HCT116 (cell line): ENCODE results near the gene KLK13. TPM values are rescaled to one million over a fixed set of nuclear protein-coding genes. Genes with fewer than 3 reads are reported as not detected.

Experiments used
- ATAC-seq: fragments of 200-7000 bp; cut with Tn5 transposase; 2 replicates; pipeline ENCODE4 v1.9.1; 2020; ENCODE audit warnings: mild to moderate bottlenecking, moderate library complexity
- BruUV-seq: library from RNA; stranded (reverse); fragments of 400-500 nt; replicated peaks from 2 replicates; lab custom pipeline; 2021; lab: Mats Ljungman, UMichigan
- CTCF ChIA-PET: fragments of 300-600 bp; sonication (Branson Sonifier 250); formaldehyde crosslinking; loops from one replicate; lab custom pipeline; 2021; ENCODE audit warnings: antibody characterized with exemption; lab: Charles Lee
- POLR2A ChIA-PET: fragments of 300-600, 350-600 bp; sonication (Branson Sonifier 250); formaldehyde crosslinking; loops from one replicate; lab custom pipeline; 2021; ENCODE audit warnings: antibody characterized with exemption; lab: Charles Lee
- RAD21 ChIA-PET, 2 experiments: fragments of 300-600 bp; sonication (Branson Sonifier 250); formaldehyde crosslinking; loops; one replicate each; lab custom pipeline; 2023; ENCODE audit warnings: low total read pairs in 2 of 2; ENCODE audit not compliant: uncharacterized antibody in 2 of 2, unreplicated experiment in 2 of 2, low non-redundant PET in 1 of 2; lab: Charles Lee
- DNase-seq: peaks from one replicate; pipeline ENCODE4 v3.0.0-alpha.2; 2010; ENCODE audit warnings: low read depth, low spot score
- H2AFZ ChIP-seq: fragments of 200-600 bp; shearing (Covaris generic), sonication (generic); 2 replicates; pipeline ENCODE4 v1.6.1; 2017; ENCODE audit warnings: low read depth, mixed run types, mixed read lengths, antibody characterized with exemption, low read length; ENCODE audit not compliant: poor library complexity, severe bottlenecking
- H3K27ac ChIP-seq: 2 replicates; pipeline ENCODE4 v1.5.1; 2012; ENCODE audit warnings: low read depth, low read length
- H3K27me3 ChIP-seq: fragments of 200-600 bp; sonication (generic); 2 replicates; pipeline ENCODE4 v1.6.1; 2016; ENCODE audit warnings: mixed run types, low read length, mixed read lengths; ENCODE audit not compliant: insufficient read depth
- H3K36me3 ChIP-seq, 2 experiments: fragments of 200-500 bp in 1 of 2; fragments of 200-600 bp in 1 of 2; sonication (Bioruptor generic) in 1 of 2; sonication (generic) in 1 of 2; 2 replicates each; pipeline versions ENCODE4 v1.5.1 to v1.6.1; 2014 to 2016; ENCODE audit warnings: low read length in 2 of 2, inconsistent platforms in 1 of 2, mixed read lengths in 1 of 2, mixed run types in 1 of 2; ENCODE audit not compliant: insufficient read depth in 2 of 2, control insufficient read depth in 1 of 2
- H3K4me1 ChIP-seq, 2 experiments: fragments of 200-600 bp in 1 of 2; sonication (generic) in 1 of 2; 2 replicates each; pipeline versions ENCODE4 v1.5.1 to v1.6.1; 2012 to 2017; ENCODE audit warnings: low read length in 2 of 2, inconsistent platforms in 1 of 2, mild to moderate bottlenecking in 1 of 2, mixed read lengths in 1 of 2, mixed run types in 1 of 2, moderate library complexity in 1 of 2; ENCODE audit not compliant: insufficient read depth in 2 of 2, control insufficient read depth in 1 of 2
- H3K4me2 ChIP-seq: fragments of 200-600 bp; sonication (generic); 2 replicates; pipeline ENCODE4 v1.6.1; 2017; ENCODE audit warnings: mixed run types, low read length, mixed read lengths
- H3K4me3 ChIP-seq, 2 experiments: fragments of 200-600 bp in 1 of 2; sonication (generic) in 1 of 2; replicated peaks in 1 of 2; 2 replicates each; pipeline ENCODE4 v1.5.1; 2011 to 2016; ENCODE audit warnings: low read length in 2 of 2, control low read depth in 1 of 2, low read depth in 1 of 2, mild to moderate bottlenecking in 1 of 2, mixed read lengths in 1 of 2, mixed run types in 1 of 2
- H3K79me2 ChIP-seq: fragments of 200-600 bp; sonication (generic); 2 replicates; pipeline ENCODE4 v1.6.1; 2017; ENCODE audit warnings: mild to moderate bottlenecking, mixed run types, low read length, moderate library complexity, mixed read lengths; ENCODE audit not compliant: insufficient read depth
- H3K9ac ChIP-seq: fragments of 200-600 bp; sonication (generic); 2 replicates; pipeline ENCODE4 v1.6.1; 2016; ENCODE audit warnings: low read length, mixed read lengths
- H3K9me2 ChIP-seq: fragments of 200-600 bp; sonication (generic), shearing (Covaris generic); 2 replicates; pipeline ENCODE4 v1.6.1; 2017; ENCODE audit warnings: mixed run types, mild to moderate bottlenecking, moderate library complexity; ENCODE audit not compliant: insufficient read depth
- H3K9me3 ChIP-seq, 2 experiments: fragments of 200-500 bp in 1 of 2; fragments of 200-600 bp in 1 of 2; sonication (Bioruptor generic) in 1 of 2; sonication (generic) in 1 of 2; 2 replicates each; pipeline ENCODE4 v1.6.1; 2014 to 2017; ENCODE audit warnings: low read length in 2 of 2, mixed read lengths in 2 of 2, inconsistent platforms in 1 of 2, low read depth in 1 of 2, mild to moderate bottlenecking in 1 of 2, mixed run types in 1 of 2, moderate library complexity in 1 of 2; ENCODE audit not compliant: control insufficient read depth in 1 of 2, insufficient read depth in 1 of 2
- H4K20me1 ChIP-seq: fragments of 200-600 bp; sonication (generic), shearing (Covaris generic); 2 replicates; pipeline ENCODE4 v1.6.1; 2017; ENCODE audit warnings: mixed run types, mild to moderate bottlenecking, moderate library complexity; ENCODE audit not compliant: insufficient read depth
- ATF3 ChIP-seq: IDR thresholded peaks from 2 replicates; pipeline ENCODE4 v1.6.1; 2012
- CBX3 ChIP-seq: IDR thresholded peaks from 2 replicates; pipeline ENCODE4 v1.6.1; 2012; ENCODE audit warnings: low read depth
- CEBPB ChIP-seq: IDR thresholded peaks from 2 replicates; pipeline ENCODE4 v1.6.1; 2012; ENCODE audit warnings: low read depth
- EGR1 ChIP-seq: IDR thresholded peaks from 2 replicates; pipeline ENCODE4 v1.6.1; 2012; ENCODE audit warnings: low read depth
- ELF1 ChIP-seq: IDR thresholded peaks from 2 replicates; pipeline ENCODE4 v1.6.1; 2012; ENCODE audit warnings: low read depth, borderline replicate concordance
- EZH2 ChIP-seq: fragments of 200-600 bp; sonication (generic); IDR thresholded peaks from 2 replicates; pipeline ENCODE4 v1.6.1; 2017; ENCODE audit warnings: antibody characterized with exemption, mixed run types
- FOSL1 ChIP-seq: IDR thresholded peaks from 2 replicates; pipeline ENCODE4 v1.6.1; 2012; ENCODE audit warnings: low read depth
- MAX ChIP-seq: IDR thresholded peaks from 2 replicates; pipeline ENCODE4 v1.6.1; 2012
- POLR2A ChIP-seq: IDR thresholded peaks from 2 replicates; pipeline ENCODE4 v1.7.0; 2011; ENCODE audit warnings: borderline replicate concordance; ENCODE audit not compliant: insufficient read depth, insufficient read length; ENCODE audit errors: extremely low read depth
- RAD21 ChIP-seq: IDR thresholded peaks from 2 replicates; pipeline ENCODE4 v1.6.1; 2012; ENCODE audit warnings: low read depth, mild to moderate bottlenecking
- SIN3A ChIP-seq: IDR thresholded peaks from 2 replicates; pipeline ENCODE4 v1.6.1; 2012; ENCODE audit warnings: low read depth
- SP1 ChIP-seq: IDR thresholded peaks from 2 replicates; pipeline ENCODE4 v1.6.1; 2012; ENCODE audit warnings: low read depth
- SRF ChIP-seq: IDR thresholded peaks from 2 replicates; pipeline ENCODE4 v1.6.1; 2012; ENCODE audit warnings: low read depth
- TCF7L2 ChIP-seq: IDR thresholded peaks from 2 replicates; pipeline ENCODE4 v1.7.0; 2011; ENCODE audit warnings: borderline replicate concordance, inconsistent platforms; ENCODE audit not compliant: insufficient read depth, insufficient read length; ENCODE audit errors: extremely low read depth
- YY1 ChIP-seq: IDR thresholded peaks from 2 replicates; pipeline ENCODE4 v1.6.1; 2011; ENCODE audit warnings: low read length, low read depth, moderate library complexity, mild to moderate bottlenecking; ENCODE audit not compliant: insufficient replicate concordance; ENCODE audit errors: extremely low read depth
- ZFX ChIP-seq: fragments of 450-650 bp; IDR thresholded peaks from 2 replicates; pipeline ENCODE4 v1.6.1; 2017
- intact Hi-C: fragments of 100-400 bp; cut with micrococcal nuclease; formaldehyde crosslinking; loops from 2 replicates; pipeline ENCODE4 v1.10.0; 2022
- total RNA-seq: library from RNA; stranded (reverse); gene quantifications from one replicate; pipeline ENCODE4 v1.2.1, GENCODE V29; 2021; ENCODE audit not compliant: unreplicated experiment
- TF ChIP-seq, protein P1 (sequence below): IDR thresholded peaks from 2 replicates; pipeline ENCODE4 v1.6.1; 2012; ENCODE audit warnings: low read depth

Gene KLK13
- total RNA-seq, 1 experiment from 2014 or later: 3.2 TPM

- Histone ChIP-seq H3K4me3 (peak overlapping the region; percentile 41 to 47), H3K9me2 (no peaks in the 10 kb centered on the region), H4K20me1 (no peaks in the 10 kb centered on the region), H3K36me3 (no peaks in the 10 kb centered on the region), H3K4me1 (peaks cover 9 to 28% of the 10 kb centered on the region in 2 experiments), H3K4me2 (peak overlapping the region; percentile 74), H3K9ac (peak overlapping the region; percentile 37), H3K9me3 (no peaks in the 10 kb centered on the region), H3K27ac (peak overlapping the region; percentile 43; the same call in 1 of the 2 replicates), H3K79me2 (no peaks in the 10 kb centered on the region), H3K27me3 (no peaks in the 10 kb centered on the region), H2AFZ (no peak overlapping the region)
- intact Hi-C loops: no loop called here
- TF ChIP-seq MAX (no peak), SP1 (no peak), ELF1 (no peak), CBX3 (no peak), EGR1 (no peak), FOSL1 (no peak), RAD21 (no peak), YY1 (no peak), ZFX (no peak), TCF7L2 (no peak), SIN3A (no peak), EZH2 (no peak), POLR2A (no peak), SRF (no peak), CEBPB (no peak), ATF3 (no peak)
- TF ChIP-seq, protein P1, sequence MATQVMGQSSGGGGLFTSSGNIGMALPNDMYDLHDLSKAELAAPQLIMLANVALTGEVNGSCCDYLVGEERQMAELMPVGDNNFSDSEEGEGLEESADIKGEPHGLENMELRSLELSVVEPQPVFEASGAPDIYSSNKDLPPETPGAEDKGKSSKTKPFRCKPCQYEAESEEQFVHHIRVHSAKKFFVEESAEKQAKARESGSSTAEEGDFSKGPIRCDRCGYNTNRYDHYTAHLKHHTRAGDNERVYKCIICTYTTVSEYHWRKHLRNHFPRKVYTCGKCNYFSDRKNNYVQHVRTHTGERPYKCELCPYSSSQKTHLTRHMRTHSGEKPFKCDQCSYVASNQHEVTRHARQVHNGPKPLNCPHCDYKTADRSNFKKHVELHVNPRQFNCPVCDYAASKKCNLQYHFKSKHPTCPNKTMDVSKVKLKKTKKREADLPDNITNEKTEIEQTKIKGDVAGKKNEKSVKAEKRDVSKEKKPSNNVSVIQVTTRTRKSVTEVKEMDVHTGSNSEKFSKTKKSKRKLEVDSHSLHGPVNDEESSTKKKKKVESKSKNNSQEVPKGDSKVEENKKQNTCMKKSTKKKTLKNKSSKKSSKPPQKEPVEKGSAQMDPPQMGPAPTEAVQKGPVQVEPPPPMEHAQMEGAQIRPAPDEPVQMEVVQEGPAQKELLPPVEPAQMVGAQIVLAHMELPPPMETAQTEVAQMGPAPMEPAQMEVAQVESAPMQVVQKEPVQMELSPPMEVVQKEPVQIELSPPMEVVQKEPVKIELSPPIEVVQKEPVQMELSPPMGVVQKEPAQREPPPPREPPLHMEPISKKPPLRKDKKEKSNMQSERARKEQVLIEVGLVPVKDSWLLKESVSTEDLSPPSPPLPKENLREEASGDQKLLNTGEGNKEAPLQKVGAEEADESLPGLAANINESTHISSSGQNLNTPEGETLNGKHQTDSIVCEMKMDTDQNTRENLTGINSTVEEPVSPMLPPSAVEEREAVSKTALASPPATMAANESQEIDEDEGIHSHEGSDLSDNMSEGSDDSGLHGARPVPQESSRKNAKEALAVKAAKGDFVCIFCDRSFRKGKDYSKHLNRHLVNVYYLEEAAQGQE: no peak
- POLR2A ChIA-PET: interaction anchor here (0.8 kb wide), 1 partner anchor 49 kb away, joined by 3 read pairs; no protein-coding TSS in a partner anchor
- no TSS peak for BruUV-seq
- DNase-seq: no peak
- RAD21 ChIA-PET: no interaction called here
- peak; percentile 46 for ATAC-seq
- CTCF ChIA-PET: interaction anchor here (0.8 to 1.0 kb wide), 3 partner anchors 44 to 49 kb away, joined by 3 to 7 read pairs (median 4); no protein-coding TSS in a partner anchor
These were observed 499 bp upstream of the KLK13 start for GRCh38 chr19:51065221-51065960.
